ENCODE data around the gene PPP1R1A.

PPP1R1A gene

GRCh38 chr12:54565310-54565985, 23.0 kb downstream of the PPP1R1A start:
- Histone ChIP-seq H3K9me3 (ENCODE audit: insufficient read depth, low read length) (no peaks in the 10 kb centered on the region), H4K20me1 (ENCODE audit: insufficient read depth, low read length) (no peaks in the 10 kb centered on the region), H3K27me3 (ENCODE audit: low read depth, low read length) (no peaks in the 10 kb centered on the region), H3K4me1 (ENCODE audit: low read length) (peaks cover 10% of the 10 kb centered on the region), H3K4me2 (ENCODE audit: low read length) (no peak overlapping the region), H3K9ac (ENCODE audit: low read length) (no peak overlapping the region), H3K4me3 (ENCODE audit: low read length) (no peak overlapping the region), H2AFZ (ENCODE audit: low read depth, low read length) (no peak overlapping the region), H3K27ac (ENCODE audit: low read length) (no peak overlapping the region), H3K79me2 (ENCODE audit: low read length) (no peaks in the 10 kb centered on the region), H3K36me3 (replicated peaks; ENCODE audit: low read depth, low read length) (no peaks in the 10 kb centered on the region)
- TF ChIP-seq CTCF (IDR thresholded peaks at IDR 0.05; ENCODE audit: low read depth, low read length) (no peak), EZH2phosphoT487 (IDR thresholded peaks at IDR 0.05; ENCODE audit: low read depth) (no peak)

DNA sequence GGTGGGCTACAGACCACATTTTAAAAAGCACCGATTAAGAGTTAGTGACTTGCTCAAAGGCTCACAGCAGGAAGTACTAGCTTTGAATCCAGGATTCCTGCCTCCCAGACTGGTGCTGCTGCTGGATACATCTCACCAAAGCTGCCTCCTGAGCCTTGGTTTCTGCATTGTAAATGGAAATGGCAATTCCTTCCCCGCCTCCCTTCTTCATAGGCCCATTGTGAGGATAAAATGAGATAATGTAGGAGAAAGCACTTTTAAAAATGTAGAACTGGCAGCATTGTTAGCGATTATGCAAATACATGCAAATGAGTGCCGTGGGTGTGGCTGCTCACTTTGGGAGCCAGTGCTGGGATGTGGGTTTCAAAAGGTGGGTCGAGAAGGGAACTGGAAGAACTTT, 23.7 kb downstream of the PPP1R1A start:
- no peak overlapping the region for H3K9ac ChIP-seq (ENCODE audit: low read length)
- H3K4me1 ChIP-seq (ENCODE audit: low read length) = peaks cover 16% of the 10 kb centered on the region
- no peaks in the 10 kb centered on the region for H4K20me1 ChIP-seq (ENCODE audit: insufficient read depth, low read length)
- H3K9me3 ChIP-seq (ENCODE audit: insufficient read depth, low read length) = no peaks in the 10 kb centered on the region
- H3K4me3 ChIP-seq (ENCODE audit: low read length) = no peak overlapping the region
- no peak for TF ChIP-seq EZH2phosphoT487 (IDR thresholded peaks at IDR 0.05; ENCODE audit: low read depth)
- no peak for TF ChIP-seq CTCF (IDR thresholded peaks at IDR 0.05; ENCODE audit: low read depth, low read length)
- H3K36me3 ChIP-seq (replicated peaks; ENCODE audit: low read depth, low read length) = no peaks in the 10 kb centered on the region
- no peaks in the 10 kb centered on the region for H3K27me3 ChIP-seq (ENCODE audit: low read depth, low read length)
- no peaks in the 10 kb centered on the region for H3K79me2 ChIP-seq (ENCODE audit: low read length)
- no peak overlapping the region for H2AFZ ChIP-seq (ENCODE audit: low read depth, low read length)
- H3K4me2 ChIP-seq (ENCODE audit: low read length) = no peak overlapping the region
- H3K27ac ChIP-seq (ENCODE audit: low read length) = no peak overlapping the region

GRCh38 chr12:54563787-54564186, 24.7 kb downstream of the PPP1R1A start:
- no peak overlapping the region for H3K4me3 ChIP-seq (ENCODE audit: low read length)
- H3K27ac ChIP-seq (ENCODE audit: low read length) = no peak overlapping the region
- H4K20me1 ChIP-seq (ENCODE audit: insufficient read depth, low read length) = no peaks in the 10 kb centered on the region
- no peak overlapping the region for H3K9ac ChIP-seq (ENCODE audit: low read length)
- H3K27me3 ChIP-seq (ENCODE audit: low read depth, low read length) = no peaks in the 10 kb centered on the region
- no peak overlapping the region for H3K4me2 ChIP-seq (ENCODE audit: low read length)
- TF ChIP-seq CTCF (IDR thresholded peaks at IDR 0.05; ENCODE audit: low read depth, low read length) (no peak), EZH2phosphoT487 (IDR thresholded peaks at IDR 0.05; ENCODE audit: low read depth) (no peak)
- peaks cover 17% of the 10 kb centered on the region for H3K4me1 ChIP-seq (ENCODE audit: low read length)
- H3K36me3 ChIP-seq (replicated peaks; ENCODE audit: low read depth, low read length) = no peaks in the 10 kb centered on the region
- no peaks in the 10 kb centered on the region for H3K79me2 ChIP-seq (ENCODE audit: low read length)
- no peak overlapping the region for H2AFZ ChIP-seq (ENCODE audit: low read depth, low read length)
- H3K9me3 ChIP-seq (ENCODE audit: insufficient read depth, low read length) = no peaks in the 10 kb centered on the region

GRCh38 chr12:54562750-54563356, 25.6 kb downstream of the PPP1R1A start:
- no peak for TF ChIP-seq EZH2phosphoT487 (IDR thresholded peaks at IDR 0.05; ENCODE audit: low read depth)
- Histone ChIP-seq H3K79me2 (ENCODE audit: low read length) (no peaks in the 10 kb centered on the region), H3K9ac (ENCODE audit: low read length) (no peak overlapping the region), H3K4me1 (ENCODE audit: low read length) (peaks cover 17% of the 10 kb centered on the region), H2AFZ (ENCODE audit: low read depth, low read length) (no peak overlapping the region), H3K4me2 (ENCODE audit: low read length) (no peak overlapping the region), H4K20me1 (ENCODE audit: insufficient read depth, low read length) (no peaks in the 10 kb centered on the region), H3K36me3 (replicated peaks; ENCODE audit: low read depth, low read length) (no peaks in the 10 kb centered on the region), H3K4me3 (ENCODE audit: low read length) (no peak overlapping the region), H3K27ac (ENCODE audit: low read length) (no peak overlapping the region), H3K9me3 (ENCODE audit: insufficient read depth, low read length) (no peaks in the 10 kb centered on the region), H3K27me3 (ENCODE audit: low read depth, low read length) (no peaks in the 10 kb centered on the region)
